ENCODE measurements around the gene LRRC25. TPM values are rescaled to one million over a fixed set of nuclear protein-coding genes. Genes with fewer than 3 reads are reported as not detected.

The LRRC25 gene
- total and polyA plus RNA-seq, 2 of the 4 experiments (the other 2 are of a cell fraction) = 0.03 TPM; not detected in 1

GRCh38 chr19:18377026-18377425, 20.4 kb downstream of the LRRC25 start:
- WGBS, 2 experiments (ENCODE audit: extremely low coverage in 2 of 2, insufficient read length in 1 of 2) = 100% methylated on average over 1 of the region's 6 CpGs; no CpG with 5 or more reads in 1 of the 2 experiments
- Histone ChIP-seq H4K20me1 (ENCODE audit: insufficient read depth, low read length) (no peaks in the 10 kb centered on the region), H3K79me1 (ENCODE audit: low read depth in 1 of 2, low read length in 2 of 2) (peaks cover 0 to 20% of the 10 kb centered on the region in 2 experiments; a peak in 2 of 4 replicates), H3K9ac (ENCODE audit: low read depth, low read length) (no peak overlapping the region), H2BK15ac (ENCODE audit: low read depth, low read length) (peak overlapping the region; percentile 78; the same call in 2 of the 3 replicates), H3K4me3 (ENCODE audit: insufficient read depth, low read depth, low read length) (no peak overlapping the region), H4K8ac (ENCODE audit: low read depth in 2 of 2, low read length in 2 of 2) (no peak overlapping the region), H3K27ac (ENCODE audit: insufficient read depth, low read length) (no peak overlapping the region), H3K18ac (ENCODE audit: low read depth, low read length) (no peak overlapping the region), H4K5ac (ENCODE audit: low read depth, low read length) (no peak overlapping the region), H2AK5ac (ENCODE audit: low read depth, low read length) (0 out of 2 replicates have a peak overlapping the region, but pooled peaks have one; percentile 1), H3K9me1 (ENCODE audit: insufficient read depth, low read length) (peaks cover 22% of the 10 kb centered on the region), H3K14ac (replicated peaks; ENCODE audit: low read depth, low read length) (no peak overlapping the region), H2BK20ac (ENCODE audit: low read depth, low read length) (peak overlapping the region; percentile 77), H2BK5ac (ENCODE audit: low read depth, low read length, poor library complexity, severe bottlenecking) (no peak overlapping the region), H3K27me3 (ENCODE audit: control insufficient read depth, insufficient read depth, low read length) (no peaks in the 10 kb centered on the region), H3K36me3 (ENCODE audit: control insufficient read depth, insufficient read depth, low read length) (no peaks in the 10 kb centered on the region), H2AK9ac (replicated peaks; ENCODE audit: low read depth, low read length, poor library complexity) (no peak overlapping the region), H3K4me1 (ENCODE audit: control insufficient read depth, insufficient read depth, low read length) (peaks cover 28% of the 10 kb centered on the region), H3K4ac (ENCODE audit: low read depth, low read length) (peak overlapping the region; percentile 18), H4K91ac (ENCODE audit: insufficient read depth, low read depth, low read length) (no peak overlapping the region), H3K56ac (ENCODE audit: extremely low read depth, insufficient read depth, low read length) (no peak overlapping the region), H2AFZ (replicated peaks; ENCODE audit: low read length, poor library complexity) (no peak overlapping the region), H3K4me2 (ENCODE audit: low read depth, low read length) (no peak overlapping the region), H3K9me3 (ENCODE audit: control insufficient read depth, insufficient read depth, low read length) (no peaks in the 10 kb centered on the region), H2BK120ac (ENCODE audit: low read depth, low read length) (peak overlapping the region; percentile 47; the same call in 1 of the 2 replicates), H3K23ac (ENCODE audit: low read depth, low read length) (no peak overlapping the region)
- DNase-seq (no peak), ATAC-seq (ENCODE audit: low read depth) (no peak)
- intact Hi-C loops (cut with micrococcal nuclease) (no loop called here), dilution Hi-C loops (cut with HindIII; ENCODE audit: low sequenced_read_pairs, unreplicated experiment) (no loop called here), in situ Hi-C loops (cut with MboI; ENCODE audit: low sequenced_read_pairs) (no loop called here)
- no TSS peak for BruUV-seq (replicated peaks)
- CTCF ChIA-PET = no interaction called here
- TF ChIP-seq SMC3 (IDR thresholded peaks at IDR 0.05; ENCODE audit: low read depth, low read length) (no peak), CEBPB (IDR thresholded peaks at IDR 0.05; ENCODE audit: low read depth, low read length) (0 out of 2 replicates have a peak, but pooled peaks have one; percentile 8)
- POLR2A ChIA-PET (ENCODE audit: unreplicated experiment) = no interaction called here
